Neuronal stem cell (in vitro differentiated cells): ENCODE results near the gene HES1.
"Not testable (repeated sequence)": the region's sequence is repeated elsewhere in the genome, so short reads cannot be mapped to it uniquely, and the experiment has no call there.

Experiments
- DNase-seq: peaks from one replicate; pipeline ENCODE4 v3.0.0-alpha.2; 2013; ENCODE audit warnings: low spot score
- H2AFZ ChIP-seq: one replicate; pipeline ENCODE4 v1.6.1; 2013; ENCODE audit warnings: mild to moderate bottlenecking, low read length, inconsistent platforms
- H2AK5ac ChIP-seq: 2 replicates; pipeline ENCODE4 v1.6.1; 2013; ENCODE audit warnings: low read depth, mild to moderate bottlenecking, inconsistent platforms, low read length, moderate library complexity, mixed read lengths
- H2BK120ac ChIP-seq: 2 replicates; pipeline ENCODE4 v1.6.1; 2013; ENCODE audit warnings: low read depth, mild to moderate bottlenecking, inconsistent platforms, low read length, moderate library complexity, mixed read lengths
- H2BK12ac ChIP-seq: one replicate; pipeline ENCODE4 v1.6.1; 2013; ENCODE audit warnings: low read length, inconsistent platforms
- H2BK15ac ChIP-seq: 2 replicates; pipeline ENCODE4 v1.6.1; 2013; ENCODE audit warnings: mild to moderate bottlenecking, low read length, inconsistent platforms, mixed read lengths
- H2BK5ac ChIP-seq: one replicate; pipeline ENCODE4 v1.6.1; 2013; ENCODE audit warnings: inconsistent platforms, mild to moderate bottlenecking, low read length, moderate library complexity
- H3K14ac ChIP-seq: one replicate; pipeline ENCODE4 v1.6.1; 2013; ENCODE audit warnings: low read length, inconsistent platforms
- H3K18ac ChIP-seq: 2 replicates; pipeline ENCODE4 v1.6.1; 2013; ENCODE audit warnings: low read length, inconsistent platforms
- H3K23ac ChIP-seq: 2 replicates; pipeline ENCODE4 v1.6.1; 2013; ENCODE audit warnings: low read depth, mild to moderate bottlenecking, mixed read lengths, low read length, inconsistent platforms; ENCODE audit not compliant: poor library complexity
- H3K27ac ChIP-seq: replicated peaks from 3 replicates; pipeline ENCODE4 v1.5.1; 2013; ENCODE audit warnings: low read length, inconsistent platforms
- H3K27me3 ChIP-seq, 3 experiments: 2 replicates each; pipeline ENCODE4 v1.6.1; 2013; ENCODE audit warnings: low read length in 3 of 3, mild to moderate bottlenecking in 2 of 3, inconsistent platforms in 1 of 3, low read depth in 1 of 3, mixed read lengths in 1 of 3, moderate library complexity in 1 of 3; ENCODE audit not compliant: control insufficient read depth in 3 of 3, insufficient read depth in 3 of 3
- H3K36me3 ChIP-seq, 2 donors: replicated peaks in 1 of 2; 2 replicates each; pipeline ENCODE4 v1.6.1; 2013; ENCODE audit warnings: low read length in 2 of 2; ENCODE audit not compliant: control insufficient read depth in 2 of 2, insufficient read depth in 2 of 2
- H3K4ac ChIP-seq: 2 replicates; pipeline ENCODE4 v1.6.1; 2013; ENCODE audit warnings: inconsistent platforms, mild to moderate bottlenecking, low read length, moderate library complexity
- H3K4me1 ChIP-seq, 2 donors: 1 replicate in 1 of 2; 2 replicates in 1 of 2; pipeline ENCODE4 v1.6.1; 2013; ENCODE audit warnings: low read length in 2 of 2, low read depth in 1 of 2; ENCODE audit not compliant: control insufficient read depth in 2 of 2, insufficient read depth in 1 of 2
- H3K4me2 ChIP-seq: one replicate; pipeline ENCODE4 v1.6.1; 2013; ENCODE audit warnings: mild to moderate bottlenecking, low read length, inconsistent platforms; ENCODE audit not compliant: insufficient read depth, poor library complexity, severe bottlenecking
- H3K4me3 ChIP-seq, 2 donors: 2 replicates each; pipeline ENCODE4 v1.5.1; 2013; ENCODE audit warnings: low read length in 2 of 2, mild to moderate bottlenecking in 2 of 2, inconsistent platforms in 1 of 2, moderate library complexity in 1 of 2
- H3K79me1 ChIP-seq: one replicate; pipeline ENCODE4 v1.6.1; 2013; ENCODE audit warnings: low read depth, mild to moderate bottlenecking, inconsistent platforms, low read length, moderate library complexity
- H3K9ac ChIP-seq: one replicate; pipeline ENCODE4 v1.6.1; 2013; ENCODE audit warnings: mild to moderate bottlenecking, low read depth, low read length, inconsistent platforms; ENCODE audit not compliant: poor library complexity
- H3K9me3 ChIP-seq, 2 donors: replicated peaks in 1 of 2; 2 replicates each; pipeline versions ENCODE3 to v1.6.1; 2013; ENCODE audit warnings: low read length in 2 of 2, mild to moderate bottlenecking in 2 of 2, inconsistent platforms in 1 of 2, low read depth in 1 of 2, mixed read lengths in 1 of 2, moderate library complexity in 1 of 2; ENCODE audit not compliant: control insufficient read depth in 2 of 2, insufficient read depth in 1 of 2
- H4K8ac ChIP-seq: one replicate; pipeline ENCODE4 v1.6.1; 2013; ENCODE audit warnings: low read depth, mild to moderate bottlenecking, inconsistent platforms, low read length, moderate library complexity
- H4K91ac ChIP-seq: one replicate; pipeline ENCODE4 v1.6.1; 2013; ENCODE audit warnings: low read length, low read depth, mild to moderate bottlenecking, inconsistent platforms; ENCODE audit not compliant: poor library complexity
- WGBS, 2 donors: extraction: QIAGEN DNeasy Blood & Tissue Kit; methylation state at CpG; one replicate each; pipeline ENCODE4 v1.1.7; 2013; ENCODE audit warnings: missing lambda C conversion rate in 2 of 2, mixed read lengths in 1 of 2; ENCODE audit not compliant: insufficient read length in 2 of 2, insufficient replicate concordance in 1 of 2; ENCODE audit errors: extremely low coverage in 2 of 2; 5-methylcytosine and 5-hydroxymethylcytosine counted together

The HES1 gene

DNA sequence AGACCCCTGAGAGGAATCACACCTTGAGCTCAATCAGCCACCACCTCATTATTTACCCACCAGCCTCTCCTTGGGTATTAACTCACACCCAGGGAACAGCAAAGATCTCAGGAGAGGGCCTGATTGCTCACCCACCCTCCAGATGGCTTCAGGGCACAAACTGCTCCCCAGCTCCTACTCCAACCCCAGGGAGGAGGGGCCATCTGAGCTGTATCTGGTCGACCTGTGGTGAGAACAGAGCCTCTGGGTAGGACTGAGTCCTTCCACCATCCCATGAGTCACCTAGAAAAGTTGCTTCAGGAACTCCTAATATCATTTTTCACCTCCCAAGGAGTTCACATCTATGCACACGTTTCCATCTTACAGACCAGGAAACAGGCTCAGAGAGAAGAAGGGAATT, 44.8 kb upstream of the HES1 start:
- Histone ChIP-seq H2BK120ac (no peak overlapping the region), H3K9me3 (no peaks in the 10 kb centered on the region), H3K27ac (no peak overlapping the region), H3K14ac (no peak overlapping the region), H4K8ac (no peak overlapping the region), H2AK5ac (no peak overlapping the region), H3K27me3 (no peaks in the 10 kb centered on the region), H3K23ac (no peak overlapping the region), H4K91ac (no peak overlapping the region), H3K36me3 (no peaks in the 10 kb centered on the region), H3K4me2 (no peak overlapping the region), H2BK12ac (no peak overlapping the region), H3K9ac (no peak overlapping the region), H3K4me1 (peaks cover 27 to 41% of the 10 kb centered on the region in 2 donors), H2BK5ac (peak overlapping the region; percentile 7), H2BK15ac (no peak overlapping the region), H2AFZ (peak overlapping the region; percentile 19), H3K18ac (no peak overlapping the region), H3K79me1 (no peaks in the 10 kb centered on the region), H3K4me3 (no peak overlapping the region), H3K4ac (no peak overlapping the region)
- DNase-seq: no peak
- WGBS, 2 donors: no CpG with 5 or more reads among the region's 2 CpGs

DNA sequence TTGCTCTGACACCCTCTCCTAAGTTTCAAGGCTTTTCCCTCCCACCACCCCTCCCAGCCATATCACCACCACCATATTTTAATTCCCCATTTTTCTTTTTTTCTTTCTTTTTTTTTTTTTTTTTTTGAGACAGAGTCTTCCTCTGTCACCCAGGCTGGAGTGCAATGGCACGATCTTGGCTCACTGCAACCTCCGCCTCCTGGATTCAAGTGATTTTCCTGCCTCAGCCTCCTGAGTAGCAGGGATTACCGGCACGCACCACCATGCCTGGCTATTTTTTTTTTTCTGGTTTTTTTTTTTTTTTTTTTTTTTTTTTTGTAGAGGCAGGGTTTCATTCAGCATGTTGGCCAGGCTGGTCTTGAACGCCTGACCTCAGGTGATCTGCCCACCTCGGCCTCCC, 44.1 kb upstream of the HES1 start:
- not testable (repeated sequence) for H2BK15ac ChIP-seq, H3K27ac ChIP-seq, H3K4me2 ChIP-seq, H3K18ac ChIP-seq, H2BK12ac ChIP-seq, H2BK5ac ChIP-seq, H2AK5ac ChIP-seq, H3K79me1 ChIP-seq, H4K8ac ChIP-seq, H3K36me3 ChIP-seq, H2AFZ ChIP-seq, H3K4me3 ChIP-seq, H3K14ac ChIP-seq, H2BK120ac ChIP-seq, DNase-seq, H3K9ac ChIP-seq, H3K23ac ChIP-seq, H3K4ac ChIP-seq, H3K27me3 ChIP-seq, H4K91ac ChIP-seq, H3K9me3 ChIP-seq
- no CpG with 5 or more reads among the region's 6 CpGs for WGBS, 2 donors
- H3K4me1 ChIP-seq: peaks cover 20 to 39% of the 10 kb centered on the region in 2 donors

DNA sequence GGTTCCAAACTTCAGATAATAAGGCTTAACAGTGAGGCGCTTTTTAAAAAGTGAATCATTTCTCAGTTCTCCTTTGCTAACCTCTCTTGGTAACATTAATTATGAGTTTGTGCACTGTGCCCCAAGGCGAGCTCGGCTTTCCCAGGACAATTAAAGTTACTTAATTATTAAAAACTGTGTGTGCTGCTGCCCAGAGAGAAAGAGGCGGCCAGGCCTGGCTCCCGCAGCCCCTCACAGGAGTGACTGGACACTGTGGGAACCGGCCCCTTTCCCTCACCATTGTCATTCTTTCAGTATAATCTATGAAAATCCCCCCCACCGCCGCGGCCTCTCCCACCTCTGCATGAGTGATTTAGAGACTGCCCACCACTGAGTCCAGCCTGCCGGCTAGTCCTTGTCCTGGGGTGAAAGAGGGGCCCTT, 43.1 kb upstream of the HES1 start:
- DNase-seq: no peak
- Histone ChIP-seq H3K4me3 (no peak overlapping the region), H3K79me1 (no peaks in the 10 kb centered on the region), H3K14ac (no peak overlapping the region), H3K23ac (no peak overlapping the region), H2BK12ac (no peak overlapping the region), H4K8ac (no peak overlapping the region), H2AFZ (peak overlapping the region; percentile 80), H2AK5ac (no peak overlapping the region), H3K4me1 (peaks cover 27 to 33% of the 10 kb centered on the region in 2 donors), H3K27ac (no peak overlapping the region), H3K18ac (peak overlapping the region; percentile 74), H4K91ac (no peak overlapping the region), H3K9ac (no peak overlapping the region), H3K4ac (no peak overlapping the region), H2BK15ac (peak overlapping the region; percentile 89), H2BK120ac (no peak overlapping the region), H3K36me3 (no peaks in the 10 kb centered on the region), H3K9me3 (no peaks in the 10 kb centered on the region), H3K4me2 (no peak overlapping the region), H2BK5ac (no peak overlapping the region), H3K27me3 (no peaks in the 10 kb centered on the region)
- WGBS, 2 donors: no CpG with 5 or more reads among the region's 10 CpGs

DNA sequence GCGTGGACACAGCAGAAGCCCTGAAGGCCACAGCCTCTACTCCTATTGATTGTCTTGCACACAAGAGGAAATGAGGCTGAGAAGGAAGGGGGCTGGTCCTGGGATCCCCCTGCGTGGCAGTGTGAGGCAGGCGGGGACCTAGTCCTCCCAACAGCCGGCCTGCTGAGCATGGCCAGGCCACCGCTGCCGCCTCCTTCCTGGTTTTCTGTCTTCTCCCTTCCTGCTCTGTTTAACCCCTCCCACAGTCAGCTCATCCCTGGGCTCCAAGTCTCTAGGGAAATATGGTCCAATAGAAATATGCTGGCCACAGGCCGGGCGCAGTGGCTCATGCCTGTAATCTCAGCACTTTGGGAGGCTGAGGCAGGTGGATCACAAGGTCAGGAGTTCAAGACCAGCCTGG, 42.1 kb upstream of the HES1 start:
- Histone ChIP-seq H3K18ac (peak overlapping the region; percentile 78), H3K4ac (no peak overlapping the region), H3K4me2 (no peak overlapping the region), H4K91ac (no peak overlapping the region), H2BK15ac (peak overlapping the region; percentile 89), H3K14ac (no peak overlapping the region), H3K4me1 (peaks cover 36% of the 10 kb centered on the region in 2 donors), H3K9me3 (no peaks in the 10 kb centered on the region), H2BK5ac (peak overlapping the region; percentile 32), H3K9ac (peak overlapping the region; percentile 9), H3K4me3 (no peak overlapping the region), H3K23ac (no peak overlapping the region), H3K79me1 (no peaks in the 10 kb centered on the region), H4K8ac (no peak overlapping the region), H3K36me3 (no peaks in the 10 kb centered on the region), H3K27me3 (peaks cover 0 to 3% (median 0%) of the 10 kb centered on the region in 3 experiments), H2BK12ac (no peak overlapping the region), H2AK5ac (peak overlapping the region; percentile 82), H3K27ac (no peak overlapping the region), H2AFZ (no peak overlapping the region), H2BK120ac (no peak overlapping the region)
- DNase-seq: no peak
- WGBS, 2 donors: no CpG with 5 or more reads among the region's 8 CpGs
